HFFc6 (cell line): ENCODE results near the gene ODC1. TPM values are rescaled to one million over a fixed set of nuclear protein-coding genes. Genes with fewer than 3 reads are reported as not detected.

ENCODE experiments used
- DNase-seq: peaks from one replicate; pipeline ENCODE4 v3.0.0-alpha.2; 2018
- H3K27ac Mint-ChIP-seq: 2 replicates; pipeline ENCODE4 v1.8.0; 2020; ENCODE audit warnings: mild to moderate bottlenecking, mixed read lengths
- H3K27me3 Mint-ChIP-seq: 2 replicates; pipeline ENCODE4 v1.8.0; 2021; ENCODE audit warnings: mild to moderate bottlenecking, moderate library complexity, mixed read lengths; ENCODE audit not compliant: insufficient read depth
- H3K36me3 Mint-ChIP-seq: 2 replicates; pipeline ENCODE4 v1.8.0; 2021; ENCODE audit warnings: low read depth, mixed read lengths
- H3K4me1 Mint-ChIP-seq: 2 replicates; pipeline ENCODE4 v1.8.0; 2020; ENCODE audit warnings: low read depth, mixed read lengths
- H3K4me3 Mint-ChIP-seq: 2 replicates; pipeline ENCODE4 v1.8.0; 2020; ENCODE audit warnings: mild to moderate bottlenecking, moderate library complexity, mixed read lengths
- H3K9me3 Mint-ChIP-seq: 2 replicates; pipeline ENCODE4 v1.8.0; 2020; ENCODE audit warnings: mild to moderate bottlenecking, mixed read lengths
- CTCF ChIP-seq: fragments of 200-600 bp; sonication (generic); IDR thresholded peaks from 2 replicates; pipeline ENCODE4 v1.5.0; 2021; ENCODE audit warnings: antibody characterized with exemption, mild to moderate bottlenecking
- total RNA-seq, 6 experiments: library from RNA; stranded (reverse); fragmentation: NEBNext Ultra II Directional; extraction: Animal tissue kit (Norgen Biotek cat#: 25700); gene quantifications; 2 replicates in 1 of 6; 3 replicates in 5 of 6; pipeline ENCODE4 v1.2.3, GENCODE V29; 2021

ODC1 gene
- total RNA-seq, 6 experiments from 2014 or later, result 116 to 155 (median 143) TPM

- no peak for TF ChIP-seq CTCF
- Mint-ChIP-seq H3K36me3 (peaks cover 9% of the 10 kb centered on the region; the same call in 1 of the 2 replicates), H3K4me1 (peaks cover 49% of the 10 kb centered on the region), H3K4me3 (no peak overlapping the region), H3K9me3 (no peaks in the 10 kb centered on the region), H3K27me3 (peaks cover 3% of the 10 kb centered on the region), H3K27ac (no peak overlapping the region)
- DNase-seq, result no peak
These were observed 6.4 kb upstream of the ODC1 start for GRCh38 chr2:10454505-10454904.

- Mint-ChIP-seq H3K4me1 (peaks cover 49% of the 10 kb centered on the region), H3K27ac (no peak overlapping the region)
These were observed 5.8 kb upstream of the ODC1 start for GRCh38 chr2:10453905-10454298.

GRCh38 chr2:10452956-10453904, 5.1 kb upstream of the ODC1 start:
- Mint-ChIP-seq H3K36me3 (peaks cover 9% of the 10 kb centered on the region; the same call in 1 of the 2 replicates), H3K27me3 (peaks cover 2% of the 10 kb centered on the region), H3K27ac (peak overlapping the region; percentile 48), H3K9me3 (no peaks in the 10 kb centered on the region), H3K4me1 (peaks cover 48% of the 10 kb centered on the region), H3K4me3 (no peak overlapping the region)
- no peak for DNase-seq
- no peak for TF ChIP-seq CTCF

More at GRCh38 chr2:10453905-10454298, 5.8 kb upstream of the ODC1 start:
- DNase-seq, result no peak
- no peak overlapping the region for H3K4me3 Mint-ChIP-seq
- no peak for TF ChIP-seq CTCF
- H3K27me3 Mint-ChIP-seq, result peaks cover 2% of the 10 kb centered on the region
- peaks cover 9% of the 10 kb centered on the region; the same call in 1 of the 2 replicates for H3K36me3 Mint-ChIP-seq
- H3K9me3 Mint-ChIP-seq, result no peaks in the 10 kb centered on the region

- H3K4me3 Mint-ChIP-seq, result peak overlapping the region; percentile 26; the same call in 1 of the 2 replicates
- peaks cover 12% of the 10 kb centered on the region for H3K36me3 Mint-ChIP-seq
- peaks cover 3% of the 10 kb centered on the region for H3K27me3 Mint-ChIP-seq
- TF ChIP-seq CTCF, result no peak
- peaks cover 43% of the 10 kb centered on the region for H3K4me1 Mint-ChIP-seq
- DNase-seq, result peak; percentile 90
- peaks cover 2% of the 10 kb centered on the region for H3K9me3 Mint-ChIP-seq
- H3K27ac Mint-ChIP-seq, result peak overlapping the region; percentile 91
These were observed 4.2 kb upstream of the ODC1 start for GRCh38 chr2:10452312-10452711.

- Mint-ChIP-seq H3K27ac (peak overlapping the region; percentile 91), H3K9me3 (peaks cover 5% of the 10 kb centered on the region), H3K4me3 (0 out of 2 replicates have a peak overlapping the region, but pooled peaks have one; percentile 26), H3K36me3 (peaks cover 15% of the 10 kb centered on the region), H3K27me3 (peaks cover 5% of the 10 kb centered on the region), H3K4me1 (peaks cover 48% of the 10 kb centered on the region)
- TF ChIP-seq CTCF, result no peak
- no peak for DNase-seq
These were observed 3.7 kb upstream of the ODC1 start for GRCh38 chr2:10451819-10452218.
